ENCODE data around the gene S100A2.
"Not testable (repeated sequence)": the region's sequence is repeated elsewhere in the genome, so short reads cannot be mapped to it uniquely, and the experiment has no call there.

S100A2 gene

GRCh38 chr1:153588033-153588432 lies 22.4 kb upstream of the S100A2 start:
- not testable (repeated sequence) for DNase-seq

DNA sequence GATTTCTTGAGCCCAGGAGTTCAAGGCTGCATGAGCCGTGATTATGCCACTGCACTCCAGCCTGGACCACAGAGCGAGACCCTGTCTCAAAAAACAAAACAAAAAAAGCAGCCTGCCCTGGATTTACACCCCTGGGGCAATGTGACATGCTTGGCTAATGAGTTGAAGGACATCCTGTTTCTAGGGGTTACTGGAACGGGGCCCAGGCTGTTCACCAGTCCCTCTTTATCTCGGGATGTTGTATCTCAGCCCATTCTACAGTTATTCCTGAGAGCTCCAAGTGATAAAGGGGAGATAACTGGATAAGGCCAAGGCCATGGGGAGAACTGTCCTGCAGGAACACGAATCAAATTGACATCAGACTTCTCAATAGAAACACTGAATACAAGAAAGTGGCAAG lies 21.7 kb upstream of the S100A2 start:
- no peak for DNase-seq

GRCh38 chr1:153586347-153586746 lies 20.7 kb upstream of the S100A2 start:
- DNase-seq = no peak

DNA sequence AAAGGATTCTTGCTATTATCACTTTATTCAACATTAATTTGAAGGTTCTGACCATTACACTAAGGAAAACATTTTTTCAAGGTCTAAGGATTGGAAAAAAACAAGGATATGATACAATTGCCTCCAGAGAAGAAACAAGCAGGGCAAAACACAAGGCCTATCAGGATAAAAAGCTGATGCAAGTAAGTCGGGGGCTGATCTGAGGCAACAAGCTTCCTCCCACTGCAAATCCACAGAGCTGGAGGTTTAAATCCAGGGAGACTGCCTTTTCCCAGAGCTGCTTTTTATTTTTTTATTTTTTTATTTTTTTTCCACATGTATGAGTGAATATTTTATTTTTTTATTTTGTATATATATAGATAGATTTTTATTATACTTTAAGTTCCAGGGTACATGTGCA lies 19.4 kb upstream of the S100A2 start:
- DNase-seq = no peak

- DNase-seq = no peak
Measured at GRCh38 chr1:153583976-153584375, 18.3 kb upstream of the S100A2 start.

DNA sequence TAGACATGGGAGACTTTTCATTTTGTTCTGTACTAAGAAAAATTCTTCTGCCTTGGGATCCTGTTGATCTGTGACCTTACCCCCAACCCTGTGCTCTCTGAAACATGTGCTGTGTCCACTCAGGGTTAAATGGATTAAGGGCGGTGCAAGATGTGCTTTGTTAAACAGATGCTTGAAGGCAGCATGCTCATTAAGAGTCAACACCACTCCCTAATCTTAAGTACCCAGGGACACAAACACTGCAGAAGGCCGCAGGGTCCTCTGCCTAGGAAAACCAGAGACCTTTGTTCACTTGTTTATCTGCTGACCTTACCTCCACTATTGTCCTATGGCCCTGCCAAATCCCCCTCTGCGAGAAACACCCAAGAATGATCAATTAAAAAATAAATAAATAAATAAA lies 17.9 kb upstream of the S100A2 start:
- DNase-seq = not testable (repeated sequence)

DNA sequence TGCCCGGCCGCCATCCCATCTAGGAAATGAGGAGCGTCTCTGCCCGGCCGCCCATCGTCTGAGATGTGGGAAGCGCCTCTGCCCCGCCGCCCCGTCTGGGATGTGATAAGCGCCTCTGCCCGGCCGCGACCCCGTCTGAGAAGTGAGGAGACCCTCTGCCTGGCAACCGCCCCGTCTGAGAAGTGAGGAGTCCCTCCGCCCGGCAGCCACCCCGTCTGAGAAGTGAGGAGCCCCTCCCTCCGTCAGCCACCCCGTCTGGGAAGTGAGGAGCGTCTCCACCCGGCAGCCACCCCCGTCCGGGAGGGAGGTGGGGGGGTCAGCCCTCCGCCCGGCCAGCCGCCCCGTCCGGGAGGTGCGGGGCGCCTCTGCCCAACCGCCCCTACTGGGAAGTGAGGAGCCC lies 17.2 kb upstream of the S100A2 start:
- DNase-seq = not testable (repeated sequence)

- no peak for DNase-seq
Measured at GRCh38 chr1:153578936-153579335, 13.3 kb upstream of the S100A2 start.

DNA sequence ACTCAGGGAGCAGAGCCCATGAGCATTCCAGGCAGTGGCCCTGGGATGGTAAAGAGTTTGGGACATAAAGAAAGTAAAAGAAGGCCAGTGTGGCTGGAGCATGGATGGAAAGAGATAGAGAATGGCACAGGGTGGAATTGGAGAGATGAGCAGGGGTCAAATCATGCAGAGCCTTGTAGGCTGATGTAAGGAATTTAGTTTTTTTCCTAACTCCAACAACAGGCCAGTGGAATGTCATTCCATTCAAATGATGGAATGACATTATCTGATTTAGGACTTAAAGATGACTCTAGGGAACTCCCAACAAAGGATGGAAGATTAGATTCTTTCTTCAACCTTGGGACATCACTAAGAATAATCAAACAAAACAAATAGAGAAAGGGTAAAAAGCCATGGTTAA lies 12.8 kb upstream of the S100A2 start:
- no peak for DNase-seq

- DNase-seq = no peak
Measured at GRCh38 chr1:153577624-153578051, 12.0 kb upstream of the S100A2 start.

- DNase-seq = no peak
Measured at GRCh38 chr1:153577138-153577537, 11.5 kb upstream of the S100A2 start.

GRCh38 chr1:153575497-153575896 lies 9.9 kb upstream of the S100A2 start:
- not testable (repeated sequence) for DNase-seq

GRCh38 chr1:153575081-153575491 lies 9.4 kb upstream of the S100A2 start:
- DNase-seq = not testable (repeated sequence)

GRCh38 chr1:153573351-153573750 lies 7.7 kb upstream of the S100A2 start:
- DNase-seq = no peak

DNA sequence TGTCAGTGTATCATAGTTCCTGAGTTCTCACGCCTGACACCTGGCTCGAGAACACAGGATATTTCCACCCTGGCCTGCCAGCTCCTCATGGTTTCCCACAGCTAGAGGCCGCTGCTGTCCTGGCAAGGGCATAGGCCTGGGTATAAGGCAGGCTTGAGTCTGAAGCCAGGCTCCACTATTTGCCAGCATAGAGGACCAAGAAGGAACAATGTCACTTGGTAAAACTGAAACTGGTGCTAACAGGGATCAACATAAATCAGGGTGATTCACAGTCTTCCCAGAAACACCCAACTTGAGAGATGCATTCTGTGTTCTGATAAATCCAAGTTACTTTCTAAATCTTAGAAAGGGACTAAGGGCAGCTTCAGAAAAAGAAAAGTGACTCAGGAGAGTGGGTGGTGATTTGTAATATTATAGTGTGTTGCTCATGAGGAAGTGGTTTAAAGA lies 6.9 kb upstream of the S100A2 start:
- DNase-seq = peak; percentile 79 to 91

GRCh38 chr1:153571706-153572105 lies 6.1 kb upstream of the S100A2 start:
- no peak for DNase-seq

- peak; percentile 27 to 60 for DNase-seq
Measured at GRCh38 chr1:153570874-153571273, 5.2 kb upstream of the S100A2 start.

DNA sequence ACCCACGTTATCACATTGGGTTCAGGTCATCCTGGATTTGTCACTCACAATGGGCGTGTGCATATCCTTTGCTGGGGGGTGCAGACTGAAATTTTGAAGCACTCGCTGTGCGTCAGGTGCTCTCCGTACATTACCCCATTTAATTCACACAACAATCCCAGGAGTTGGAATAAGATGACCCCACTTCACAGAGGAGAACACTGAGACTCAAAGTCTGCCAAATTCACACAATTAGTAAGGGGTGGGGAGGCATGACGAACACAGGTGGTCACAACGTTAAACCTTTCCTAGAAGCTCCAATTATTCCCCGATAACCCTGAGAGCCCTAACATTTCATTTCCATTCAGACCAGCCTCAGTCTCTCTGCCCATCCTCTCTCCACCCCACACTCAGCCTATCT lies 3.8 kb upstream of the S100A2 start:
- DNase-seq = no peak

GRCh38 chr1:153568367-153569099 lies 2.9 kb upstream of the S100A2 start:
- DNase-seq = peak; percentile 97 to 99

GRCh38 chr1:153567621-153568366 lies 2.1 kb upstream of the S100A2 start:
- DNase-seq = no peak

DNA sequence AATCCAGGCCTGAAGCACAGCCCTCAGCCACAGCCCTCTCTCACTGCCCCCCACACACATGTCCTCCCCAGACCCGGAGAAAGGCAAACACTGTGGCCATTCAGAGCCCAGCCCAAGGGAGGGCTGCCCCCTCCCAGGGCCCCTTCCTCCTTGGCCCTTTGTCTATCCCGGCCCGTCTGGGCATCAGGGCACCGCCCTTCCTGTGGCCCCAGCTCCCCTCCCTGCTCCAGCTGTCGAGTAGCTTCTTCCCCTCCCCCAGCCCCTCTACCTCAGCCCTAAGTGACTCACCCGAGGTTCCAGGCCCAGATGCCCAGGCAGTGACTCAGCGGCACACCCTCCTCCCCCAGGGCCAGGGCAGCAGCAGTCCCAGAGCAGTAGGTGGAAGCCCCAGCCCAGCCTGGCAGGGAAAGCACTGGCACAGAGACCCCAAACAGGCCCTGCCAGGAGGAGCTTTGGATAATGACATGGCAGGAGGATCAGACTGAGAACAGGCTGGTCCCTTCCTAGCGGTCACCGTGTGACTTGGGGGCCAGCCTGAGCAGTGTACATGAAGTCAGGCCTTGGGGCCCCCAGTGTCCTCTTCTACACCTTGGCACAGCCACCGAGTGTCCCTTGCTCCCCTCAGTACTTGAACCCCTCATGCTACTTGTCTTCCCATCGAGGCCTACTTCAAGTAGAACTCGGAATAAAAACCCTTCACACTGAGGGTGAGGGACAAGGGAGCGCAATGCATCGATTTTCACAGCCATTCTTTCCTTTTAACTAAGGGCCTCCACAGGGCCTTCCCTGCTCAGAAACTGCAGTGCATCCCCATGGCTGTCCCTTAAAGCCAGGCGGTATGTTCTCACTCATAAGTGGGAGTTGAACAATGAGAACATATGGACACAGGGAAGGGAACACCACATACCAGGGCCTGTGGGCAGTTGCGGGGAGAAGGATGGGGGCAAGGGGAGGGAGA lies 1.0 kb upstream of the S100A2 start:
- DNase-seq = peak in 1 of 2 experiments; percentile 65

- DNase-seq = no peak
Measured at GRCh38 chr1:153563991-153564390, 1.7 kb downstream of the S100A2 start.

GRCh38 chr1:153563483-153563901 lies 2.2 kb downstream of the S100A2 start:
- no peak for DNase-seq
